ENCODE measurements around the gene PLXDC2. TPM values are rescaled to one million over a fixed set of nuclear protein-coding genes. Genes with fewer than 3 reads are reported as not detected.

PLXDC2 gene
- total RNA-seq, 2 experiments from 2014 or later, result not detected

GRCh38 chr10:19935176-19935575, 118.9 kb downstream of the PLXDC2 start:
- CTCF ChIA-PET, result no interaction called here
- Mint-ChIP-seq H3K4me1 (no peaks in the 10 kb centered on the region), H3K9me3 (peaks cover 17% of the 10 kb centered on the region), H3K27ac (no peak overlapping the region), H3K36me3 (ENCODE audit: low read depth) (no peaks in the 10 kb centered on the region), H3K27me3 (no peaks in the 10 kb centered on the region), H3K4me3 (no peak overlapping the region)
- no peak for DNase-seq
- POLR2A ChIA-PET, result no interaction called here

DNA sequence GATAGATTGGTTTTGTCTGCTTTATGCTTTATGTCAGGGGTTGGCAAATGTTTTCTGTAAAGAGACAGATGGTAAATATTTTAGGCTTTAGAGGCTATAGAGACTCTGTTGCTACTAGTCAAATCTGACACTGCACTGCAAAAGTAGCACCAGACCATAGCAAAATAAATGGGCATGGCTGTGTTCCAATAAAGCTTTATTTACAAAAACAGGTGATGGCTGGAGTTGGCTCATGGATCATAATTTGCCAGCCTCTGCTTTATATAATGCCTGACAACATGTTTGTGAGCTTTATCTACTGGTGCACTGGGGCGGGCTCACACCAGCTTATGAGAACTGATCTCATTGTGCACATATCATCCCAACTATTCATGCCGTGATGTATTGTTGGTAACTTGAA, 120.1 kb downstream of the PLXDC2 start:
- Mint-ChIP-seq H3K9me3 (peaks cover 19% of the 10 kb centered on the region), H3K27ac (no peak overlapping the region), H3K4me3 (no peak overlapping the region), H3K4me1 (no peaks in the 10 kb centered on the region), H3K36me3 (ENCODE audit: low read depth) (no peaks in the 10 kb centered on the region), H3K27me3 (no peaks in the 10 kb centered on the region)
- CTCF ChIA-PET, result no interaction called here
- POLR2A ChIA-PET, result no interaction called here
- no peak for DNase-seq

DNA sequence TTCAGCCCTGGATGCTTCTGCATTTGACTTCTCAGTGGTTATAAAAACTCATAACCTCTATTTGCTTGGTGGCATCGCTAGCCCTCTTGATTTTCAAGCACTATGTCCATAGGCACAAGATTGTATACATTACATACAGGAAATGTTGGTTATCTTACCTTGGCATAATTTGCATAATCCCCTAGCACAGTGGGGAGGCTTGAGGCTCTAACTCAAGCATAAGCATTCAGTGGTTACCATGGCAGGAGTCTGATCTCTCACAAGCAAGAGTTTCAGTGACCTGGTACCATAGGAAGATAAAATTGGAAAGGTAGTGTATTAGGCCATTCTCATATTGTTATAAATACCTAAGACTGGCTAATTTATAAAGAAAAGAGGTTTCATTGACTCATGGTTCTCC, 121.8 kb downstream of the PLXDC2 start:
- H3K4me3 Mint-ChIP-seq, result no peak overlapping the region
- no peaks in the 10 kb centered on the region for H3K36me3 Mint-ChIP-seq (ENCODE audit: low read depth)
- H3K27ac Mint-ChIP-seq, result no peak overlapping the region
- no peaks in the 10 kb centered on the region for H3K27me3 Mint-ChIP-seq
- H3K9me3 Mint-ChIP-seq, result peaks cover 15% of the 10 kb centered on the region
- ChIA-PET POLR2A (no interaction called here), CTCF (no interaction called here)
- no peak for DNase-seq
- H3K4me1 Mint-ChIP-seq, result no peaks in the 10 kb centered on the region

GRCh38 chr10:19941206-19941880, 125.1 kb downstream of the PLXDC2 start:
- H3K27me3 Mint-ChIP-seq, result no peaks in the 10 kb centered on the region

GRCh38 chr10:19944911-19945663, 128.9 kb downstream of the PLXDC2 start:
- H3K4me1 Mint-ChIP-seq, result no peaks in the 10 kb centered on the region
- POLR2A ChIA-PET, result no interaction called here
- no peak overlapping the region for H3K27ac Mint-ChIP-seq
- no peaks in the 10 kb centered on the region for H3K36me3 Mint-ChIP-seq (ENCODE audit: low read depth)
- no peak for DNase-seq
- no peak overlapping the region for H3K4me3 Mint-ChIP-seq
- CTCF ChIA-PET, result no interaction called here
- peaks cover 13% of the 10 kb centered on the region for H3K9me3 Mint-ChIP-seq
- H3K27me3 Mint-ChIP-seq, result no peaks in the 10 kb centered on the region

More at GRCh38 chr10:19941206-19941880, 125.1 kb downstream of the PLXDC2 start:
- no peak overlapping the region for H3K27ac Mint-ChIP-seq
- peaks cover 16% of the 10 kb centered on the region for H3K9me3 Mint-ChIP-seq
- ChIA-PET CTCF (no interaction called here), POLR2A (no interaction called here)
- no peak overlapping the region for H3K4me3 Mint-ChIP-seq
- no peaks in the 10 kb centered on the region for H3K36me3 Mint-ChIP-seq (ENCODE audit: low read depth)
- DNase-seq, result no peak
- H3K4me1 Mint-ChIP-seq, result no peaks in the 10 kb centered on the region

GRCh38 chr10:19946245-19946644, 130.0 kb downstream of the PLXDC2 start:
- Mint-ChIP-seq H3K4me1 (no peaks in the 10 kb centered on the region), H3K27me3 (no peaks in the 10 kb centered on the region), H3K4me3 (no peak overlapping the region), H3K9me3 (peaks cover 13% of the 10 kb centered on the region), H3K36me3 (ENCODE audit: low read depth) (no peaks in the 10 kb centered on the region), H3K27ac (no peak overlapping the region)
- ChIA-PET POLR2A (no interaction called here), CTCF (no interaction called here)
- no peak for DNase-seq

DNA sequence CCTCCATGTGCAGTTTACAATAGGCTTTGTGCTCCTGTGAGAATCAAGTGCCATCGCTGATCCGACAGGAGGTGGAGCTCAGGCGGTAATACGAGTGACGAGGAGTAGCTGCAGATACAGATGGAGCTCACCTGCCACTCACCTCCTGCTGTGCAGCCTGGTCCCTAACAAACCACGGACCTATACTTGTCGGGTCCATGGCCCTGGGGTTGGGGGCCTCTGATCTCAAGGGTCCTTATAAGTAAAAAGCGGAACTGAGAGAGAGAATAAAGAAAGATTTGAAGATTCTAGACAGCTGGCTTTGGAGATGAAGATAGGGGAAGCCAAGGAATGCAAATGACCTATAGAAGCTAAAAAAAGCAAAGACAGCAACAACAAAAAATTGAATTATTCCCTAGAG, 130.6 kb downstream of the PLXDC2 start:
- CTCF ChIA-PET, result interaction anchor here (0.5 kb wide), 1 partner anchor 8 kb away, joined by 3 read pairs; no protein-coding TSS in a partner anchor
- H3K27ac Mint-ChIP-seq, result no peak overlapping the region
- H3K4me1 Mint-ChIP-seq, result no peaks in the 10 kb centered on the region
- no peak for DNase-seq
- no peaks in the 10 kb centered on the region for H3K27me3 Mint-ChIP-seq
- H3K9me3 Mint-ChIP-seq, result peaks cover 11% of the 10 kb centered on the region
- no peaks in the 10 kb centered on the region for H3K36me3 Mint-ChIP-seq (ENCODE audit: low read depth)
- H3K4me3 Mint-ChIP-seq, result no peak overlapping the region
- POLR2A ChIA-PET, result no interaction called here

GRCh38 chr10:19947215-19947614, 131.0 kb downstream of the PLXDC2 start:
- ChIA-PET POLR2A (no interaction called here), CTCF (interaction anchor here (0.5 kb wide), 1 partner anchor 8 kb away, joined by 3 read pairs; no protein-coding TSS in a partner anchor)
- Mint-ChIP-seq H3K27me3 (no peaks in the 10 kb centered on the region), H3K4me1 (no peaks in the 10 kb centered on the region), H3K36me3 (ENCODE audit: low read depth) (no peaks in the 10 kb centered on the region), H3K9me3 (peaks cover 11% of the 10 kb centered on the region), H3K4me3 (no peak overlapping the region), H3K27ac (no peak overlapping the region)
- DNase-seq, result no peak

DNA sequence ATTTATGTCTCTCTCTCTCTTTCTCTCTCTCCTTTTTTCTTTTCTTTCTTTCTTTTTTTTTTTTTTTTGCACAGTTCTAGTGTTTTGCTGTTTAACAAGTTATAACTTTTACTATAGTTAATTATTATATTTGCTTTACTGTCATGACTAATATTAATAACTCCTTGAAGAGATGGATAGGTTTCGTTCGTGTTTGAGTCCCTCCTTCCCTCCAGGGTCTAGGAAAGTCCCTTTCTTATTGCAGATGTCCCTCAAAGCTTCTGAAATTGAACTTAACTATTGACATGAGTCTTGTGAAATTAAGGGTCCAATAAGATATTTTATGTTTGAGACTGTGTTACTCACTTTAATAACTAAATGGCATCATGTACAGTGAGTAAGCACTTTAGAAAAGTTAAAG, 131.4 kb downstream of the PLXDC2 start:
- no peak overlapping the region for H3K4me3 Mint-ChIP-seq
- no peaks in the 10 kb centered on the region for H3K36me3 Mint-ChIP-seq (ENCODE audit: low read depth)
- ChIA-PET POLR2A (no interaction called here), CTCF (no interaction called here)
- no peak for DNase-seq
- H3K4me1 Mint-ChIP-seq, result no peaks in the 10 kb centered on the region
- no peaks in the 10 kb centered on the region for H3K27me3 Mint-ChIP-seq
- no peak overlapping the region for H3K27ac Mint-ChIP-seq
- peaks cover 11% of the 10 kb centered on the region for H3K9me3 Mint-ChIP-seq

GRCh38 chr10:19952224-19953010, 136.2 kb downstream of the PLXDC2 start:
- POLR2A ChIA-PET, result no interaction called here
- DNase-seq, result no peak
- Mint-ChIP-seq H3K27me3 (no peaks in the 10 kb centered on the region), H3K4me3 (no peak overlapping the region), H3K4me1 (no peaks in the 10 kb centered on the region), H3K27ac (no peak overlapping the region), H3K9me3 (peaks cover 4% of the 10 kb centered on the region), H3K36me3 (ENCODE audit: low read depth) (no peaks in the 10 kb centered on the region)
- CTCF ChIA-PET, result no interaction called here

- Mint-ChIP-seq H3K27ac (no peak overlapping the region), H3K36me3 (ENCODE audit: low read depth) (no peaks in the 10 kb centered on the region), H3K27me3 (no peaks in the 10 kb centered on the region), H3K4me3 (no peak overlapping the region), H3K4me1 (no peaks in the 10 kb centered on the region), H3K9me3 (peaks cover 4% of the 10 kb centered on the region)
- DNase-seq, result no peak
- POLR2A ChIA-PET, result no interaction called here
- CTCF ChIA-PET, result no interaction called here
These were observed 138.4 kb downstream of the PLXDC2 start for GRCh38 chr10:19954601-19955000.

DNA sequence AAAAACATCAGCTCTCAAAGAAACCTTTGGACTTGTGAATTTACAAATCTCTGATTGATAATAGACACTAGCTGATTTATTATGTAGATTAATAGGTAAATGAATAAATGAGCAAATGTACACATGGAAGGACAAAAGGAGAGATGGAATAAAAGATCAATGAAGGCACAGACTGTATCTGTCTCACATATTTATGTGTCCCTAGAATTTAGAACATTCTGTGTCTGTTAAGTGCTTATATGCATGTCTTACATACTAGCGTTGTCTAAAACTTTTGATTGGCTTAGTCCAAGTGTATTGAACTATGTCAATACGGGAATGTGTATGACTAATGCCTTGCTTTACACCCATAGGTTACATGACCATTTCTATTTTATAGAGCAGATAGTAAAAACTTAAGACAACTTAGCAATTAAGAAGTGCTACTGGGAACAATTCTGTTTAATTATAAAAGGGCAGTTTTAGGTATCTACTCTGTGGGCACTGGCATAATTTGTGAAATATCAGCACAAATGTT, 140.3 kb downstream of the PLXDC2 start:
- CTCF ChIA-PET, result no interaction called here
- POLR2A ChIA-PET, result no interaction called here
- H3K4me1 Mint-ChIP-seq, result no peaks in the 10 kb centered on the region
- H3K36me3 Mint-ChIP-seq (ENCODE audit: low read depth), result no peaks in the 10 kb centered on the region
- H3K27ac Mint-ChIP-seq, result no peak overlapping the region
- peaks cover 8% of the 10 kb centered on the region for H3K9me3 Mint-ChIP-seq
- H3K4me3 Mint-ChIP-seq, result no peak overlapping the region
- no peaks in the 10 kb centered on the region for H3K27me3 Mint-ChIP-seq
- DNase-seq, result no peak

GRCh38 chr10:19958787-19959186, 142.6 kb downstream of the PLXDC2 start:
- no peak overlapping the region for H3K4me3 Mint-ChIP-seq
- CTCF ChIA-PET, result no interaction called here

More at GRCh38 chr10:19958787-19959186, 142.6 kb downstream of the PLXDC2 start:
- POLR2A ChIA-PET, result no interaction called here
- no peaks in the 10 kb centered on the region for H3K27me3 Mint-ChIP-seq
- peaks cover 13% of the 10 kb centered on the region for H3K9me3 Mint-ChIP-seq
- H3K27ac Mint-ChIP-seq, result no peak overlapping the region
- DNase-seq, result no peak
- no peaks in the 10 kb centered on the region for H3K36me3 Mint-ChIP-seq (ENCODE audit: low read depth)
- no peaks in the 10 kb centered on the region for H3K4me1 Mint-ChIP-seq

Data from activated CD4-positive, alpha-beta memory T cell treated with anti-CD3 and anti-CD28 coated beads, Interleukin-2, amount 10 ng/mL, durations not matched to agents 7 days and 5 days (primary cell).